HG02943 (cell line): ENCODE data around the gene C2orf92.

Experiments
- ATAC-seq: cut with Tn5 transposase; IDR thresholded peaks from one replicate; pipeline ENCODE4 v1.9.1; 2021; ENCODE audit warnings: mild to moderate bottlenecking, low read depth, moderate library complexity; ENCODE audit not compliant: unreplicated experiment

Gene C2orf92

DNA sequence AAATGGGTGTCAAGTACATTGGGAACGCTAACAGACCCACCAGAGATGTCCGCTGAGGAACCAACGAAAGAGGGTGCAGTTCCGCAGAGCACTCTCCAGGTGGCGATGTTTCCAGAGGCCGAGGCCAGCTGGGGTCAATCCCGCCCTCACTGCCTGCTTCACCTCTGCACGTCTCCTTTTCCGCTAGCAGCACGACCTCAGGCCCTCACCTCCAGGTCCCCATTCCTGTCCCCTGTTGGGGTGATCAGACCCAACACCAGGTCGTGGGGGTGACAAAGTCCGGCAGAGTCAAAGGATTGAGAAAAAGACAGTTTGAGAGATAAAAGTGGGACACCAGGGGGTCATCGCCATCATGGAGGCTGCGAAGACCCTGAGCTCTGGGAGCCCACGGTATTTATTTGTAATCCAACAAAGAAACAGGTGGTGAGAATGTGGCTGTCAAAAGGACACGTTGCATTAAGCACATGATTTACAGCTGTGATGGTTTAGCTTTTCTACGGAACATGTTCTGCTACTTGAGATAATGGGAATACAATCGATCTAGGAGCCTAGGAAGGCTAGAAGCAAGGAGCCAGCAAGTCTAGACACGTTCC, 71.2 kb downstream of the C2orf92 start:
- ATAC-seq: no peak

GRCh38 chr2:97741251-97741650, 71.7 kb downstream of the C2orf92 start:
- no peak for ATAC-seq

GRCh38 chr2:97741686-97742085, 72.2 kb downstream of the C2orf92 start:
- no peak for ATAC-seq

GRCh38 chr2:97742381-97742847, 72.9 kb downstream of the C2orf92 start:
- ATAC-seq: no peak

GRCh38 chr2:97743913-97744312, 74.4 kb downstream of the C2orf92 start:
- no peak for ATAC-seq

DNA sequence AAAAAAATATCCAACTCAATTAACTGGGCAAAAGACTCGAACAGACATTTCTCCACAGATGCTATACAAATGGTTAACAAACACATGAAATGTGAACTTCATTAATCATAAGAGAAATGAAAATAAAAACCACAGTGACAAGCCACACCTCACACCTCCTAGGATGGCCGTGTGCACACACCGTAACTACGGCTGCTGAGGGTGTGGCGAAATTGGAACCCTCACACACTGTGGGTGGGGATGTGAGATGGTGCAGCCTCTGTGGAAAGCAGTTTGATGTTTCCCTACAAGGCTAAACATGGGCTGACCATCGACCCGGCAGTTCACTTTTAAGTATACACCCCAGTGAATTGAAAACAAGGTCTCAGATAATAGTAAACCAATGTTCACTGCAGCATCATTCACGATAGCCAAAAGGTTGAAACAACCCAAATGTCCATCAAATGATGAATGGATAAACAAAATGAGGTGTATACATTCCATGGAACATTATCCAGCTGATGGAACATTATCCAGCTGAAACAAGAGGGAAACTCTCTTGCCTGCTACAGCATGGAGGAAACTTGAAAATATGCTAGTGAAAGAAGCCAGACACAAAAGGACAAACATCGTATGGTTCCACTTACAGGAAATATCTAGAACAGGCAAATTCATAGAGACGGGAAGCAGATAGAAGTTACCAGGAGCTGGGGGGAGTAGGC, 76.1 kb downstream of the C2orf92 start:
- no peak for ATAC-seq

- ATAC-seq: no peak
Observed at GRCh38 chr2:97747285-97747684, 77.8 kb downstream of the C2orf92 start.

DNA sequence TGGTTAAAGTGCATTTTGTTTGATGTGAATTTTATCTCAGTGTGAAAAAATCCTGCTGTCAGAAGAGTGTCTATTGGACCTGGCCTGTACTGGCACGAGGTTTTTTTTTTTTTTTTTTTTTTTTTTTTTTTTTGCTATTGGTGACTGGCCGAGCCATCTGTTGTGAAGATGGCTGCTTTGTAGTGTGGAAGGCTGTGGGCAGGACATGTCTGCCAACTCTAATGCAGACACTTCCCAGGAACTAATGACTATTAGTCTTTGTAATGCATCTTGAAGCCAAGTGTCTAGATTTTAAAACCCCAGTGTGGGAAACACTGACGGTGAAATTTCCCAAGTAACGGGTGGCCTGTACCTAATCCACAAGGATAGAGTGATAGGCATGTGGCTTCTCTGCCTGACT, 78.2 kb downstream of the C2orf92 start:
- no peak for ATAC-seq

GRCh38 chr2:97749581-97749980, 80.1 kb downstream of the C2orf92 start:
- no peak for ATAC-seq

GRCh38 chr2:97750017-97750416, 80.5 kb downstream of the C2orf92 start:
- ATAC-seq: no peak

GRCh38 chr2:97751752-97752151, 82.2 kb downstream of the C2orf92 start:
- no peak for ATAC-seq
